ENCODE data around the gene SYNPO. TPM values are rescaled to one million over a fixed set of nuclear protein-coding genes. Genes with fewer than 3 reads are reported as not detected.
A peak's percentile ranks its signal among the peaks of the same experiment; 100 is the strongest.

SYNPO gene
- polyA plus RNA-seq, 2 of the 4 experiments (the other 2 are of a cell fraction): 13.7 to 33.9 TPM

- ChIA-PET CTCF (interaction anchor here (1.3 to 10.6 kb wide), 3 partner anchors 18 to 77 kb away, joined by 4 to 143 read pairs (median 92); partner anchors contain the start of gene MYOZ3), POLR2A (no interaction called here)
- DNase-seq (ENCODE audit: low read depth in 1 of 2, low spot score in 1 of 2) (peak in 1 of 2 experiments; percentile 70), FAIRE-seq (no peak), ATAC-seq (peak; percentile 16 to 33; a peak in 3 of 6 replicates)
- 29% methylated on average over 4 of the region's 6 CpGs for WGBS (ENCODE audit: missing lambda C conversion rate)
- Histone ChIP-seq H3K27ac (peak overlapping the region; percentile 95 to 96), H3K4me2 (peak overlapping the region; percentile 93), H3K9me3 (no peaks in the 10 kb centered on the region), H3K4me1 (peaks cover 81% of the 10 kb centered on the region), H3K4me3 (no peak overlapping the region; the same call in 2 of the 3 replicates)
- TF ChIP-seq FOSL2 (IDR thresholded peaks at IDR 0.05) (no peak), FOSL2 (CRISPR knock-in tag; IDR thresholded peaks at IDR 0.05) (peak; percentile 36; the same call in 1 of the 2 replicates), HOXA7 (CRISPR knock-in tag; IDR thresholded peaks at IDR 0.05) (no peak), HES2 (IDR thresholded peaks at IDR 0.05) (no peak), ELK1 (IDR thresholded peaks at IDR 0.05; ENCODE audit: low read depth, low read length) (no peak), POLR2A (IDR thresholded peaks at IDR 0.05; ENCODE audit: low read length) (no peak), HOXB13 (CRISPR knock-in tag; IDR thresholded peaks at IDR 0.05; ENCODE audit: low read depth) (no peak), ATOH8 (CRISPR knock-in tag; IDR thresholded peaks at IDR 0.05; ENCODE audit: low read depth) (no peak), MAX (IDR thresholded peaks at IDR 0.05) (0 out of 2 replicates have a peak, but pooled peaks have one; percentile 18), BCL3 (IDR thresholded peaks at IDR 0.05) (0 out of 3 replicates have a peak, but pooled peaks have one; percentile 24), ZFP36 (IDR thresholded peaks at IDR 0.05; ENCODE audit: borderline replicate concordance, partially characterized antibody) (peak; percentile 76)
Observed at GRCh38 chr5:150636391-150637244, 3.8 kb upstream of the SYNPO start.

GRCh38 chr5:150637245-150638052, 3.0 kb upstream of the SYNPO start:
- 3% methylated on average over 21 of the region's 21 CpGs for WGBS (ENCODE audit: missing lambda C conversion rate)
- DNase-seq (ENCODE audit: low read depth in 1 of 2, low spot score in 1 of 2): peak; percentile 89 to 94
- peak overlapping the region; percentile 14; the same call in 2 of the 3 replicates for H3K4me3 ChIP-seq
- ATAC-seq: peak; percentile 22 to 41
- peak overlapping the region; percentile 93 for H3K4me2 ChIP-seq
- peaks cover 81% of the 10 kb centered on the region for H3K4me1 ChIP-seq
- CTCF ChIA-PET: interaction anchor here (0.7 to 10.6 kb wide), 4 partner anchors 19 to 78 kb away, joined by 3 to 143 read pairs (median 48); partner anchors contain the start of gene MYOZ3
- H3K27ac ChIP-seq: peak overlapping the region; percentile 95 to 96
- POLR2A ChIA-PET: interaction anchor here (0.8 to 1.4 kb wide), 3 partner anchors 15 to 120 kb away, joined by 3 to 4 read pairs (median 3); partner anchors contain the start of gene RBM22
- FAIRE-seq: no peak
- H3K9me3 ChIP-seq: no peaks in the 10 kb centered on the region
- TF ChIP-seq NPAS2 (CRISPR knock-in tag; IDR thresholded peaks at IDR 0.05; ENCODE audit: borderline replicate concordance) (no peak), PHF8 (IDR thresholded peaks at IDR 0.05; ENCODE audit: borderline replicate concordance, low read depth) (no peak), RCOR1 (IDR thresholded peaks at IDR 0.05; ENCODE audit: low read depth, low read length) (0 out of 2 replicates have a peak, but pooled peaks have one; percentile 38), ATOH8 (CRISPR knock-in tag; IDR thresholded peaks at IDR 0.05; ENCODE audit: low read depth) (peak; percentile 61; the same call in 1 of the 2 replicates), E2F6 (IDR thresholded peaks at IDR 0.05; ENCODE audit: borderline replicate concordance, low read depth) (0 out of 2 replicates have a peak, but pooled peaks have one; percentile 32), CHD4 (IDR thresholded peaks at IDR 0.05; ENCODE audit: borderline replicate concordance) (peak; percentile 95), REST (IDR thresholded peaks at IDR 0.05) (peak; percentile 84), PBX3 (IDR thresholded peaks at IDR 0.05) (peak; percentile 78), MAZ (IDR thresholded peaks at IDR 0.05; ENCODE audit: borderline replicate concordance, low read depth, low read length) (no peak), EP300 (IDR thresholded peaks at IDR 0.05) (peak; percentile 79 to 93; a peak in 4 of 5 replicates), ESRRA (IDR thresholded peaks at IDR 0.05; ENCODE audit: borderline replicate concordance, low read length) (0 out of 2 replicates have a peak, but pooled peaks have one; percentile 54)
